ENCODE data around the gene KIAA0513.
"Not testable (repeated sequence)": the region's sequence is repeated elsewhere in the genome, so short reads cannot be mapped to it uniquely, and the experiment has no call there.

KIAA0513 gene

GRCh38 chr16:85027958-85028684 is 526 bp downstream of the KIAA0513 start:
- no peak for DNase-seq (ENCODE audit: extremely low read depth in 1 of 2, low read depth in 1 of 2)

GRCh38 chr16:85028685-85029407 is 1.3 kb downstream of the KIAA0513 start:
- DNase-seq (ENCODE audit: extremely low read depth in 1 of 2, low read depth in 1 of 2), result peak; percentile 49 to 54

DNA sequence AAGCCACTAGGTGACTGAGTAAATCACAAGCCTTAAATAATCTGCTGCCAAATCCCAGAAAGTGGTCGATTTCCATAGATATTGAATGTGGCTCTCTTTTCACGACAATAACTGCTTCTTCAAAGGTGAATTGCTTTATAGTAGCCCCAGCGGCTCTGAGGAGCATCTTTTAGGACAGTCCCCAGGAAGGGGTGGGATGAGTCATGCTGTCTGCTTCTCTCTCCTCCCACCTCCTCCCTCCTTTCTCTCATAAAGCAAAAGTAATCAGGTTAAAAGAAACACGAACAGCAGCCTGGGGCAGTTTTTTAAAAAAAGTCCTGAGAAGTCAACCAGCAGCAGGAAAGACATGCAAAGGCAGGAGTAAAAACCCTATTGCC is 1.8 kb downstream of the KIAA0513 start:
- peak in 1 of 2 donors; percentile 36 for DNase-seq (ENCODE audit: extremely low read depth in 1 of 2, low read depth in 1 of 2)

GRCh38 chr16:85029981-85030401 is 2.4 kb downstream of the KIAA0513 start:
- no peak for DNase-seq (ENCODE audit: extremely low read depth in 1 of 2, low read depth in 1 of 2)

- DNase-seq (ENCODE audit: extremely low read depth in 1 of 2, low read depth in 1 of 2), result no peak
Observed at GRCh38 chr16:85031451-85031850, 3.9 kb downstream of the KIAA0513 start.

GRCh38 chr16:85032187-85032586 is 4.6 kb downstream of the KIAA0513 start:
- DNase-seq (ENCODE audit: extremely low read depth in 1 of 2, low read depth in 1 of 2), result not testable (repeated sequence)

DNA sequence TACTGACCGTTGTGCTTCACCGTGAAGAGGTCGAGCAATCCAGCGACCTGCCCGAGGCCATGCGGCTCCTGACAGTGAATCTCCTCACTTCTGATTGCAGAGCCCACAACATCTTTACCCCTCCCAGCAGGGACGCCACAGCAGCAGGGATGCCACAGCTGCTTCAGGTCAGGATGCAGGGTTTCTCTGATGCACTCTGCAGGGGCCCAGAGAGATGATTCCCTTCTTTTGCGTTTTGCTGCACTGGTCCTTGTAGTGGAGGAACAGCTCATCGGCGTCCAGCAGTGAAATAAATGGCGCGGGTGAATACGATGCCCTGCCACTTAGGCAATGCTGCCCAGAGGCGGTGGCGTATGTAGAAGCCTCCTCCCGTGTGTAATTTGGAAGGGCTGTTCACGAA is 5.6 kb downstream of the KIAA0513 start:
- DNase-seq (ENCODE audit: extremely low read depth in 1 of 2, low read depth in 1 of 2), result no peak

DNA sequence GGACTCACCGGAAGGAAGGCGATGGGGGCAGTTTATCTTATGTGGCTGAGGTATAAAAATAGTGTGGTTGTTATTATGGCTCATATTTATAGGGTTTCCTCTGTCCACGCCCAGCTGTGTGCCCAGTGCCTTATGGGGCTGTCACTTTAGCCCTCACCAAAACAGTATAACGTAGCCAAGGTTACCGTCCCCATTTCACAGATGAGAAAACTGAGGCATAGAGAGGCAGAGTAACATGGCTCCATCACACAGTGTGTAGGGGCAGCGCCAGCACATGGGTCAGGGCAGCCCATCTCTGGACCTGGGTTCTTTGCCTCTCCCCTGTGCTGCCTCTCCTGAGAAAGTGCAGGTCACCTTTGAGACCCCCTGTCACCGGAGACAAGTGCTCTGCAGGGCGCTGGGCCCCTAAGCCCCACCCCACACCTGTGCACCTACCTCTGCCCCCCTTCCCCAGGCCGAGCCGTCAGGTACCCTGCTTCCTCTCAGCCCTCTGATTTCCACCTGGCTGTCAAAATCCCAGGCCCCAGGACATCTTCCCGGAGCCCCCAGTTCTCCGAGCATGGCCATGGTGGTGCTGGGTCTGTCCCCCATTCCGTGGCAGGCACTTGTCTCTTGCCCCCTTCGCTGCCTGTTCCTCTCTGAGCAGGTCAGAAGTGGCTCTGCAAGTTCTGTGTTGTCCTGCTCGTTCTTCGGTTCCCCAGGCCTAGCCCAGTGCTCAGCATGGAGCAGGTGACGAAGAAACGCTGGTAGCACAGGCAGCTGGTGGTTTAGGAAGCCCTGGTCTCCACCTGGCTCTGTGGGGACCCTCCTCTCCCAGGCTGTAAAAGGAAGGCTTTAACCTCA is 7.2 kb downstream of the KIAA0513 start:
- DNase-seq (ENCODE audit: extremely low read depth in 1 of 2, low read depth in 1 of 2), result no peak

DNA sequence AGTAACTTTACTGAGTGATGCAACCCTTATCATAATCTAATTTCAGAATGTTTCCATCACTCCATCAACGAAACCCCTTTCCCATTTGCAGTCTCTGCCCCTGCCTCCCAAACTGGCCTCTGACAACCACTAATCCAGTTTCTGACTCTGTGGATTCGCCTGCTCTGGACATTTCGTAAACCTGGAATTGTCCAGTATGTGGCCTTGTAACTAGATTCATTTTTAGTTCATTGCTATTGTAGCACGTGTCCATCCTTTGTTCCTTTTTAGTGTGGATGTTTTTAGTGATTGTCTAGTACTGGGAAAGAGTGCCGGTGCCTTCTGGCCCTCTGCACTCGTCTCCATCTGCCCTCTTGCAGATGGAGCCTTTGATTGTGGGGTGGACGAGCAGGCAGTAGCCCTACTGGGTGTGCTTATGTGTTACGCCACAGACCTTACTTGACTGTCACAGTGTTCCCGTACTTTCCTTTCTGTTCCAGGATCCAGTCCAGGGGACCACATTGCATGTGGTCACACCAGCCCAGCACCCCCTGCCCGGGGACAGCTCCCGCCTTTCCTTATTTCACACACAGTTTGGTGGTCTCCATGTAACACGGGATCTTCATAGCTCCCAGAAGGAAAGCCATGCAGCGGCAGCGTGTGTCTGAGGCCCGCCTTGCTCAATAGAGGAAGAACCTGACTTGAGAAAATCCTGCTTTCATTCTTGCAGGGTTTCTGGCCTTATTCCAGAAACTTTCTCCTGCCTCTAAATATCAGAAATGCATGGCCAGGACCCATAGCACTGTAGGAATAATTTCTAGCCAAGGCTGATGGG is 8.8 kb downstream of the KIAA0513 start:
- no peak for DNase-seq (ENCODE audit: extremely low read depth in 1 of 2, low read depth in 1 of 2)

GRCh38 chr16:85037050-85037410 is 9.4 kb downstream of the KIAA0513 start:
- no peak for DNase-seq (ENCODE audit: extremely low read depth in 1 of 2, low read depth in 1 of 2)

DNA sequence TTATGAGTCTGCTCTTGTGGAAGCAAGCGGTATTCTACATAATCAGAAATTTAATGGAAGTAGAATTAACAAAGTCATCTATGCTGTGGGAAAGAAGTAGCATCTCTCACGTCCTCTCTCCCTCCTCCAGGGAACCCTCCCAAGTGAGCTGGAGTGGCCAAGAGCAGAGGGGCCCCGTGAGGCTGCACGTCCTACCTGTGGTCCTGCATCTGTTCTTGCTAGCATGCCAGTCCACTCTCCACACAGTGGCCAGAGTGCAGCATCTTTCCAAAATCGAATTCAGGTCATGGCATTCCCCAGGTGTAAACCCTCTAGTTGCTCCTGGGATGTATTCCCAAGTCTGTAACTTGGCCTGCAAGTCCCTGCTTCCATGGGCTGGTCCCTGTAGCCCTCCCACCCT is 10.1 kb downstream of the KIAA0513 start:
- no peak for DNase-seq (ENCODE audit: extremely low read depth in 1 of 2, low read depth in 1 of 2)

DNA sequence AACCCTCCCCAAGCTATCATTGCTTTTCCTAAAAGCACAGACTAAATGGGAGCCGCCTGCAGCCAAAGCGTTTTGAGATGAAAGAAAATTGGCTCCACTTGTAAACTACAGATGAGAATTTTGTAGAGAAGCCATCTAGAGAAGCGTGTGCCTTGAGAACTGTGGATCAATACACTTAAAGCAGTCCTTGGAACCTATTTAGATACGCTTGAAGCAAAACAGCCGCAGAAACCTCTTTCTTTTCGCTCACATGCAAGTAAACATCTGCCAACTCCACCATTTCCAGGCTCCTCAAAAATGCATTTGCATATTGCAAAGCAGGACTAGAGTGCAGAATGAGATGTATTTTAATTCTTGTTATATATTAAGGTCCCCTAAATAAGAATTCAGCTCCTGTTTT is 13.1 kb downstream of the KIAA0513 start:
- DNase-seq (ENCODE audit: extremely low read depth in 1 of 2, low read depth in 1 of 2), result no peak

- DNase-seq (ENCODE audit: extremely low read depth in 1 of 2, low read depth in 1 of 2), result no peak
Observed at GRCh38 chr16:85041219-85042166, 13.9 kb downstream of the KIAA0513 start.

- no peak for DNase-seq (ENCODE audit: extremely low read depth in 1 of 2, low read depth in 1 of 2)
Observed at GRCh38 chr16:85042167-85042526, 14.6 kb downstream of the KIAA0513 start.

- DNase-seq (ENCODE audit: extremely low read depth in 1 of 2, low read depth in 1 of 2), result no peak
Observed at GRCh38 chr16:85042606-85043005, 15.0 kb downstream of the KIAA0513 start.

DNA sequence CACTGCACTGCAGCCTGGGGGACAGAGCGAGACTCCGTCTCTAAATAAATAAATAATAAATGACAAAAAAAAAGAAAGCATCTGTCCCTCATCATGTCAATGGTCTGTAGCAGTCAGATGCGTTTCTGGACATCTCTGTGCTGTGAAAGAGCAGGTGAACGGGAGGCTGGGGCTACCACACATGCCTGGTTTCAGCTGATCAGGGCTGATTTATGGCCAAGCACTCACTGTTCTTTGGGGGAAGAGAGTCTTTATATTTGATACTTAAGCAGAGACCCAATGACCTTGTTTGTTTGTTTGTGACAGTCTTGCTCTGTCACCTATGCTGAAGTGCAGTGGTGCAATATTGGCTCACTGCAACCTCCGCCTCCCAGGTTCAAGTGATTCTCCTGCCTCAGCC is 17.5 kb downstream of the KIAA0513 start:
- no peak for DNase-seq (ENCODE audit: extremely low read depth in 1 of 2, low read depth in 1 of 2)

- DNase-seq (ENCODE audit: extremely low read depth in 1 of 2, low read depth in 1 of 2), result no peak
Observed at GRCh38 chr16:85045641-85046471, 18.3 kb downstream of the KIAA0513 start.

GRCh38 chr16:85046472-85046916 is 18.9 kb downstream of the KIAA0513 start:
- DNase-seq (ENCODE audit: extremely low read depth in 1 of 2, low read depth in 1 of 2), result no peak
